GM19452 (cell line): ENCODE data around the gene BCL7B.
"Not testable (repeated sequence)": the region's sequence is repeated elsewhere in the genome, so short reads cannot be mapped to it uniquely, and the experiment has no call there.

Experiments
- ATAC-seq: cut with Tn5 transposase; IDR thresholded peaks from one replicate; pipeline ENCODE4 v1.9.1; 2021; ENCODE audit not compliant: unreplicated experiment

Gene BCL7B

GRCh38 chr7:73504017-73504416 lies 53.5 kb downstream of the BCL7B start:
- no peak for ATAC-seq

DNA sequence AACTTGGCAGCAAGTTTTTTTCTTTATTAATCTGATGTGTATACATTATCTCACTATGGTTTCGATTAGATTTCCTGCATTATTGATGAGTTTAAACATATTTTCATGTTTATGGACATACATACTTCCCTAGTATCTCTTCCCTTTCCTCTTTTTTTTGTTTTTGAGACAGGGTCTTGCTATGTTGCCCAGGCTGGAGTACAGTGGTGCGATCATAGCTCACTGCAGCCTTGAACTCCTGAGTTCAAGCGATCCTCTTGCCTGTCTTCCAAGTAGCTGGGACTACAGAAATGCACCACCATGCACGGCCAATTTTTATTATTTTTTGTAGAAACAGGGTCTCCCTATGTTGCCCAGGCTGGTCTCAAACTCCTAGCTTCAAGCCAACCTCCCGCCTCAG lies 54.3 kb downstream of the BCL7B start:
- no peak for ATAC-seq

GRCh38 chr7:73496626-73497025 lies 60.9 kb downstream of the BCL7B start:
- no peak for ATAC-seq

- ATAC-seq, result not testable (repeated sequence)
Measured at GRCh38 chr7:73495507-73495906, 62.0 kb downstream of the BCL7B start.

- ATAC-seq, result no peak
Measured at GRCh38 chr7:73489976-73490375, 67.5 kb downstream of the BCL7B start.

GRCh38 chr7:73487486-73487885 lies 70.0 kb downstream of the BCL7B start:
- ATAC-seq, result no peak
